Tongue (tissue), 2 donors: ENCODE results near the gene EBLN1. TPM values are rescaled to one million over a fixed set of nuclear protein-coding genes. Genes with fewer than 3 reads are reported as not detected.
"Not testable (repeated sequence)": the region's sequence is repeated elsewhere in the genome, so short reads cannot be mapped to it uniquely, and the experiment has no call there.

Experiments used
- DNase-seq: peaks from one replicate; pipeline ENCODE4 v3.0.0-alpha.2; 2015
- total RNA-seq: library from RNA; depleted of rRNA; stranded (reverse); fragments of >200 nt; gene quantifications from one replicate; pipeline ENCODE4 v1.2.3, GENCODE V29; 2014

EBLN1 gene
- total RNA-seq, 1 donor from 2014 or later = not detected

GRCh38 chr10:22228167-22228938 lies 10.5 kb upstream of the EBLN1 start:
- DNase-seq = peak; percentile 4

- no peak for DNase-seq
These were observed 8.8 kb upstream of the EBLN1 start for GRCh38 chr10:22226599-22226998.

GRCh38 chr10:22222236-22223190 lies 4.7 kb upstream of the EBLN1 start:
- no peak for DNase-seq

- no peak for DNase-seq
These were observed 1.5 kb upstream of the EBLN1 start for GRCh38 chr10:22219308-22219707.

GRCh38 chr10:22218448-22218847 lies 633 bp upstream of the EBLN1 start:
- no peak for DNase-seq

GRCh38 chr10:22217084-22217483 lies 731 bp downstream of the EBLN1 start:
- not testable (repeated sequence) for DNase-seq

GRCh38 chr10:22210267-22210666 lies 7.5 kb downstream of the EBLN1 start:
- DNase-seq = no peak

GRCh38 chr10:22193945-22194344 lies 23.9 kb downstream of the EBLN1 start:
- no peak for DNase-seq

- DNase-seq = no peak
These were observed 32.2 kb downstream of the EBLN1 start for GRCh38 chr10:22185586-22185985.

- DNase-seq = peak; percentile 3
These were observed 33.9 kb downstream of the EBLN1 start for GRCh38 chr10:22183771-22184461.

GRCh38 chr10:22180724-22181123 lies 37.1 kb downstream of the EBLN1 start:
- DNase-seq = no peak

GRCh38 chr10:22174442-22174841 lies 43.4 kb downstream of the EBLN1 start:
- no peak for DNase-seq

- no peak for DNase-seq
These were observed 46.7 kb downstream of the EBLN1 start for GRCh38 chr10:22171131-22171530.

GRCh38 chr10:22170582-22170981 lies 47.2 kb downstream of the EBLN1 start:
- no peak for DNase-seq

- no peak for DNase-seq
These were observed 57.8 kb downstream of the EBLN1 start for GRCh38 chr10:22159979-22160378.

- no peak for DNase-seq
These were observed 58.6 kb downstream of the EBLN1 start for GRCh38 chr10:22159180-22159579.

Other genes with a start within 250 kb of the EBLN1 start
- gene DNAJC1, start 214.3 kb downstream of the EBLN1 start, total RNA-seq = 29.4 TPM
- 39.7 TPM for gene COMMD3, start 98.4 kb upstream of the EBLN1 start, total RNA-seq
- 63.5 TPM for gene BMI1, start 103.1 kb upstream of the EBLN1 start, total RNA-seq
- gene SPAG6, start 127.5 kb upstream of the EBLN1 start, total RNA-seq = 0.82 TPM